HG03039 (cell line): ENCODE measurements around the gene TANC1.

Source experiments
- ATAC-seq: cut with Tn5 transposase; IDR thresholded peaks from one replicate; pipeline ENCODE4 v1.9.1; 2021; ENCODE audit warnings: mild to moderate bottlenecking, moderate library complexity; ENCODE audit not compliant: unreplicated experiment

Gene TANC1

DNA sequence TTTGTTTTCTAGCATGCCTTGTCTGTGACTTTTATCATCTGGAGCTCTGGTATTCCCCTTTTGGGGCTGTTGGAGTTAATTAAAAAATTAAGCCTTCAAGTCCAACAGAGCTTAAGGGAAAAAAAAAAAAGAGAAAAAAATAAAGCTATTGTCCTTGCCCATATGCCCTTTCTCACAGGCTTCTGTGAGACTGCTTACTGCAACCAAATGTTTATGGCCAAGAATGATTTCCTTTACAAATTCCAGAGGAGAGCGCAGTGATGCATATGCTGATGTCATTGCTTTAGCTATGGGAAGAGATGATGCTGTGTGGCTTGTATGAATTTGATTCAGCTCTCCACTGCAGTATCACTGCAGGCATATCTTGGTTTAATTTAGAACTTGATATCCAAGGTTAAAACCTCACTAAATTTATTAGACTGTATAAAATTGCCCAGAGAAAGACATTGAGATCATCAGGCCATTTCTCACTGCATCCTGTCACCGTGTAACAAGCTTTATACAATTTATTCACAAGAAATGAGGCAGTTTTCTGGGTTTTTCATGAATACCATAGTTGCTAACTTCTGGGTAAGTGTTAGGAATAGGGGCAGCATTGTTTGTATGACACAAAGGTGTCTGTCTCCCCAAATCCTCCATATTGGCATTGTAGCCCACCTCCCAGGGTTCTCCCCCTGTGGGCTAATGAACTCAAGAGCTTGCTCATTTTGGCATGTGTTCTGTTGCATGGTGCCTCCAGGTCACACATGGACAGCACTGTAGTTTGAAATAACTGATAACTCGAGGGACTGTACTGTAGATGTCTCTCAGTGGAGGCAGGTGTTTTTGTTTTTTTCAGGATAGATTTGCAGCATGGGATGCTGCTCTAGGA, 85.0 kb downstream of the TANC1 start:
- ATAC-seq = no peak

DNA sequence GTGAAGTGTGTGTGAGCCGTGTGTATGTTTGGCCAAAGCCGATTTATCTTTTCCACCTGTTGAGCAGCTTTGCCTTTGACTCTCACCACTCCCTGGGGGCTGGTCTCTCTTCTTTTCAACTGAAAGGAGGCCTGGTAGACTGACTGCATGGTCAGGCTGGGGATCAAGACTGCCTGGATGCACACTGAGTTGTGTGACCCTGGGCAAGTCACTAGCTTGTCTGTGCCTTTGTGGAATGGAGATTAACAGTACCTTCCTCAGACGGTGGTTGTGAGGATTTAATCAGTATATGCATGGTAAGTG, 85.5 kb downstream of the TANC1 start:
- ATAC-seq = no peak

DNA sequence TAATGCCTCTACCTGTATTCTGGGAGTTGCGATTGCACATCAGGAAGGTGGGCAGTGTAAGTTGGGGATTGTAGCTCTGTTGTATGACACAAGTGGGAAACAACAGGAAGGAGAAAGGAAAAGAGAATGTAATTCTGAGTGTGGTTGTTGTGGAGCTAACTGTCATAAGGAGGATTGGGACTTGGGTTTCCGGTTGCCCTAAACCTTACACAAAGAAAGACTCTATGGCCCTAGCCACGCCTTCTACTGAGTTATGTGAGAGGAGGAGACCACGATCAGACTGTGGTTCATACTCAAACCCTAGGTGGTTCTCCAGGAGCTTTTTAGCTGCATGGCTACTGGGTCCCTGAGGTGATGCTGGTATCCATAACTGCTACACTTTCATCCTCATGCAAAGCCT, 86.5 kb downstream of the TANC1 start:
- no peak for ATAC-seq

DNA sequence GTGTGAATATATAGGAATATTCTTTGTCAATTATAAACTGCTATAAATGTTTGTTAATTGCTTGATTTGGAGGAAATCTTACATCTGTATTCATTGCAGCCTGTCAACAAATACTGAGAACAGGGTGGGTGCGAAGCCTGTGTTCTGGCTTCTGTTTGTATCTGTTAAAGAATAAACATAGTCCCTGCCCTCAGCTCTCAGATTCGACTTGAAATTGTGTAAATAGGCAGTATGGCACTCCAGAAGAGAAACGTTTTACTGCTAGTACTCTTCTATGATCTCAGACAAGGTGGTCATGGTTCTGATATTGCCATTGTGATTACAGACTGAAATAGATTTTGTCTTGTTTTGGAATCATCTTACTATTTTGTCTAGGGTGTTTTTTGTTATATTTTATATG, 92.1 kb downstream of the TANC1 start:
- no peak for ATAC-seq

DNA sequence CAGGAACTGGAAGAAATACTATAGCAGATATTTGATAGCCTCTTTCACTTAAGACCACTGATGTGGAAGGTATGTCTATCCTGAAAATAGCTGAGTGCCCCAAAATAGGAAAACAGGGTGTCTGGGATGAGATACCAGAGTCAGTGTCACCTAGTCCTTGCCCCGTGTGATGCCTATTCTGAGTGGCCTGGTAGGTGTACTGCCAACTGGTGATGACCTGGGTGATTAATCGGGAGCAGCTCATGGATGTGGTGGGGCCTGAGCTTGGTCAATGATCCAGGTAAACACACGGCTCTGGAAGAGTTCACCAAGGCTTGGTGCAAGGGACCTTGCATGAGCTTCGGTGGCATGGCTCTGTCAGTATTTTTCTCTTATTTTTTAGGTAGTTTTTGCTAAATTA, 95.2 kb downstream of the TANC1 start:
- no peak for ATAC-seq

DNA sequence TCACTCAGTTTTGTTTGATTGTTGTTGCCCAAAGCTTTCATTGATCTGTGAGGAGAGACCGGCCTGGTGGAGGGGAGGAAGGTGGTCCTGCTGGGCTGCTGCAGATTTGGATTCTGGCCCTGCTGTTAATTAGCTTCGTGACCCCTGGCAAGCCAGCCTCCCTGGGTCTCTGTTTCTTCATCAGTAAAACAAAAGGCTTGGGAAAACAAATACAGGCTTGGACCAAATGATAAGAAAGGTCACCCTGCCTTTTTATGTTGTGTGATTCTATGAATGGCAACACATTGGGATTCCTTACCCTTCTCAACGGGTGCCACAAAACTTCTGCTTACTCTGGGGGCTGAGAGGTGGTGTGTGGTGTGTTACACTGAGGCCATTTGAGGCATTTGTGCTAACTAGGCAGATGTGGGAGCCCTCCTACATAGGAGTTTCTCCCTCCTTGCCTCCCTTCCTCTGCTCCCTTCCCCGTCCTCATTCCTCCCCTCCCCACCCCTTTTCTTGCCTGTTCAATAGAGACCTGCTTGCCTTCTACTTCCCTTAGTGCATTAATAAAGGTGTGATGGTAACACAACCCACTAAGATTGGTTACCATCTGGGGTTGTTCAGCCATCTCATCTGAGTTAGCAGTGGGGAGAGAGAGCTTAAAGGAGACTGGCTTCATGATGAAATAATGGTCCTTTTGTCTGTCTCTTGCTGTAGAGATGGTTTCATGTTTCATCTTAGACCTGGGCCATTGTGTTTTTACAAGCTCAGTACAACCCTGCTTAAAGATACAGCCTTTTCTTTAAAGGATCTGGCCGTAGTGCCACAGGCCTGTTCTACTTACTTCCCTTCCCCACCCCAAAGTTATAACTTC, 96.2 kb downstream of the TANC1 start:
- ATAC-seq = no peak

DNA sequence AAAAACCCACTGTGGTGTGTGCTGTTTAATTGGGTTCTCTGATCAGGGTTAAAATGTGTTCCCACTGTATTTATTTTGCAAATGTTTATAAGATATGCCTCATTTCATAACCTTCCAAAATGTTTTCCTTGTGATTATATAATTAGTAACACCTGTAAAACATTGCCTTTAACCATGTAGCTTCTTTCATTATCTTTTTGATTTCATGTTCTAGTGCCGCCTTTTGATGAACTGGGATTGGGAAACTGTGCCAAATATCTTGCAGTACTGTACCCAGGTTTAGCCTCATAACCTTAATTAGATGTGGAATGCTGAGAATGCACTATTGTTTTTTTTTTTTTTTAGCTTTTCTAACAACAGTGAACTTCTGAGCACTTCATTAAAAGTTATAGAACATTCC, 96.9 kb downstream of the TANC1 start:
- ATAC-seq = no peak

DNA sequence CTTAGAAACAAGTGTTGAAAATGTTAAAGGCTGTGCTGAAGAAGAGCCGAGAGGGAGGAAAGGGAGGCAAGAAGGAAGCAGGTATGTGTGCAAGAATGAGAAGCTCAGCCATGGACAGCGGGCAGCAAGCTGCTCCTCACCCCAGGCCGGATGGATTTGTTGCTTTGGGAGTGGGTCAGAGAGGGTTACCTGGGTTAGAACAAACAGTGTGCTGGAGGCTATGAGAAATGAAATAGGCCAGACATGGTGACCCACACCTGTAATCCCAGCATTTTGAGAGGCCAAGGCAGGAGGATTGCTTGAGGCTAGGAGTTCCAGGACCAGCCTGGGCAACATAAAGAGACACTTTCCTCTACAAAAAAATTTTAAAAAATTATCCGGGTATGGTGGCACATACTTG, 97.5 kb downstream of the TANC1 start:
- ATAC-seq = no peak

DNA sequence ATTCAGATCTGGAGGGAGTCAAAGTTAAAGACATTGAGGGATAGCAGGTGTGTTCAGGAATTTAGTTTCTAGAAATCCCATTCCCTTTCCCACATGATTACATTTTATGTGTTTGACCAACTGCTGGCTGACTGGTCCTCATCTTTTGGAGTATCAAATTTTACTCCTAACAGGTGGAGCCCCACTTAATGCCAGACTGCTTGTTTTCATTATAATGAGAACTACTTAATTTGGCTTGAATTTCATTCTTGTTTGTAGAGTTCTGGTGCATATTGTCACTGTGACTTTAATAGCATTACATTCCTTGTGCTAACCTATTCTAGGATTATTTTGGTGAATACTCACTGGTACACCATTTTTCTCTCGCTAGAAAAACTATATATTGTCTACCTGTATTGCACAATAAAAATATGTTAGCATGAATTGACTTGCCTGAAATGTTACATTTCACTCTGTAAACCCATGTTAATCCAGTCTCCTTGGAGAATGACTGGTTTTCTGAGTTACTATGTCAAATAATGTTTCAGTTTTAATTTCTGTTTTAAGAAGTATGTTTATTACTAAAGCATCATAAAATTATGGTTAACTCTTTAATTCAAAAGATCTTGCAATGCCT, 98.2 kb downstream of the TANC1 start:
- no peak for ATAC-seq

DNA sequence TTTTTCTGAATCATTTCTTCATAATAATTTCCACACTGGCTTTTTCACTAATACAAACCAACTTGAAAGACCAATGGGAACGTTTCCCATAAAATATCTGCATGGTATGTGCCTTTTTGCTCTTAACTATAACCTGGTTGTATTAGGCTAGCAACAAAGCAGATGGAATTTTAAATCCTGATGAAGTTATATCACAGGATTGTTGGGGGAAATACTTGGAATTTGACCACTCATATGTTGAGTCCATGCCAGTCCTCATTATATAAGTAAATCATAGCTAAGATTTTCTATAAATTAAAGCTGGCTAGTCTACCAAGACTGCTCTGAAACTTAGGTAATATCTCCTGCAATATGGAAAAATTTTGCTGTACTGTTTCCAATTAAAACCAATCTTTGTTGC, 99.5 kb downstream of the TANC1 start:
- no peak for ATAC-seq

DNA sequence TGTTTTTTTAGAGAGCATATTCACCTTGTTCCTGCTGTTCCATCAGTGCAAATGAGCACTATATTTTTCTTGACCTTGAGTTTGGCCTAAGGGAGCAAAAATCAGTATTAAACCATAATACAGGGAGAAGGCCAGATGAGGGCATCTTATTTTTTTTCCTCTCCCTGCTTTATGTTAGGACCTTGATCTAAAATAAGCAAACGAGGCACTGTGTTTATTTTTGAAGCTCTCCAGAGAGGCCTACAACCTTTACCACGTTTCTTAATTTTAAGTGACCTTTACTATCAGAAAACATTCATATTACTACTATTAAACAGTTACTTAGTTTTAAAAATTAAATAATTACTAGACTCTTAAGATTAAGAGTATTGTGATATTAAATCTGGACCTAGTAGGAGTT, 100.8 kb downstream of the TANC1 start:
- ATAC-seq = no peak

DNA sequence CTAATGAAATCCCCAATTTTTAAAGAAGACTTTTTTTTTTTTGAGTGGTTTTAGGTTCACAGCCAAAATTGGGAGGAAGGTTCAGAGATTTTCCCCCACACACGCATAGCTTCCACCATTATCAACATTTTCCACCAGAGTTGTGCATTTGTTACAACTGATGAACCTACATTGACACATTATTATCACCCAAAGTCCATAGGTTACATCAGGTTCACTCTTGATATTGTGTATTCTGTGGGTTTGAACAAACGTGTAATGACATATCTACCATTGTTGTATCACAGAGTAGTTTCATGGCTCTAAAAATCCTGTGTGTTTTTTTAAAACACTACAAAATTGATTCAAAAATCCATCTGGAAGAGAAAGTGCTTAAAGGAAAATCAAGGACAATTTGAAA, 101.8 kb downstream of the TANC1 start:
- ATAC-seq = no peak

DNA sequence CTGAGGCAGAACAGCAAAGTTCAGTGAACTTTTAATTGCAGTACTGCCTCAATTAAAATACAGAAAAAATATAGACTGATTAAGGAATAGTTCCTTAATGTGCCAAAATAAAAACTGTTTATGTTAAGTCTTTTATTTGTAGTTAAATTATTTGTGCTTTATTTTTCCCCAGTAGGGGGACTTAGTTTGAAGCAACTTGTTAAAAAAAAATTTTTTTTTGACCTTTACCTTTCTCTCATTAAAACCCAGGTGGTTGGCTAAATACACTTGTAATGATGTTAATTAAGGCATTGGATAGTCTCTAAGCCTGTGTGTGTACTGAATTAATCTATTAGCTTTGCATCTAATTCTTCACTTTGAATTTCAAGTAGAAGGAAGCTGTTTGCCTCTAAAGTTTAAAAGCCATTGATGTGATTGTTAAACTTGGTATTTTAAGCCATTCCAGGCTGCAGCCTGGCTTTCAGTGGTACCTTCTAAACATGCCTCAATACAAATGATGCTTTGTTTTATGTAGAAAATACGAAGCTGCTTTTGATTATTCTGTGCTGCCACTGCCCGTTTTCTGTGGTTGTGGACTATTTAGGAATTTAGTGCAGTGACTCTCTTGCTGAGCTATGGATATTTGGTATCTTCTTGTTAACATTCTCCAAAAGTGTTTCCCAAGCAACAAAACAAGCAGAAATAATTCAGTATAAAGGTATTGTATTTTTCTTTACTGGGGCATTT, 102.9 kb downstream of the TANC1 start:
- no peak for ATAC-seq

DNA sequence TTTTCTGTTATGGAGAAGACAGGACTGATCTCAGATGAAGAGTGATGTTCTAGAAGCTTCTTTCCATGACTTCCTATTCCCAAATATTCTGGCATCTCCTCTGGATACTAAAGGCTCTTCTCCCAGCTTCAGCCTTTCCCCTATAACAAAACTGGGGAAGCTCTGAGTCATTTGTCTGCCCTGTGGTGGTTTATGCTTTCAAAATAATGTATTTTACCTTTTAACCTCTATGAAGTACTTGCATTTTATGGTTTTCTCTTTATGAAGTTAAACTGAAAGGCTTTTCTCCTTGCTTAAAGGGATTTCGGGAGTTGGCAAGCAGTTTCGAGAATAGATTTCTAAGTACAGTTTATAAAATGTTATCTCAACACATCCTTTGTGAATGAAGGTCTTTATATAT, 104.4 kb downstream of the TANC1 start:
- ATAC-seq = no peak

DNA sequence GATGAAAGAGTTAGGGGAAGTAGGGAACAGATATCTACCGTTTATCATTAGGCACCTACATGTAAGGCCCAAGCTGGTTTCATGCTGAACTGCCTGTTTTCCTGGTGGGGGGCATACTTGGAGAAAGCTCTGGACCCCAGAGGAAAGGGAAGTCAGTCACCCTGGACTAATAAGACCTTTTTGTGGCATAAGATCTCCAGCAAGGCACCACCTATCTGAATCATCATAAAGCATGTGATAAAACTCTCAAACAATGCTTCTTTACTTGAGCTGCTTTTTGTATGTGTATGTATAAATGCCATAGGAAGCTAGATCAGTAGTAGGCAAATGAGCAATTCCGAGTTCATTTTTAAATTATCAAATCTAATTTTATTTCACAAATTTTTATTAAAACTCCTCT, 104.8 kb downstream of the TANC1 start:
- ATAC-seq = no peak

DNA sequence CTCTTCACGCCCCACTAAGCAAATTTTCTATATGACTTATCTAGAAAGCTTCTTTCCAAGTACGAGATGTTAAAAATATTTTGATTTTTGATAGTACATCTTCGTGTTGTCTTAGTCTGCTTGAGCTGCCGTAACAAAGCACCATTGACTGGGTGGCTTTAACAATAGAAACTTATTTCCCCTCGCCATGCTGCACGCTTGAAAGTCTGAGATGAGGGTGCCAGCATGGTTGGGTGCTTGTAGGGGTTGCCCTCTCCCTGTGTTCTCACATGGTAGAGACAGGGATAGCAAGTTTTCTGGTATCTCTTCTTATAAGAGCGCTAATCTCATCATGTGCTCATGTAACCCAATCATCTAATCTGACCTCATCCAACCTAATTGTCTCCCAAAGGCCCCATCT, 106.2 kb downstream of the TANC1 start:
- ATAC-seq = no peak

DNA sequence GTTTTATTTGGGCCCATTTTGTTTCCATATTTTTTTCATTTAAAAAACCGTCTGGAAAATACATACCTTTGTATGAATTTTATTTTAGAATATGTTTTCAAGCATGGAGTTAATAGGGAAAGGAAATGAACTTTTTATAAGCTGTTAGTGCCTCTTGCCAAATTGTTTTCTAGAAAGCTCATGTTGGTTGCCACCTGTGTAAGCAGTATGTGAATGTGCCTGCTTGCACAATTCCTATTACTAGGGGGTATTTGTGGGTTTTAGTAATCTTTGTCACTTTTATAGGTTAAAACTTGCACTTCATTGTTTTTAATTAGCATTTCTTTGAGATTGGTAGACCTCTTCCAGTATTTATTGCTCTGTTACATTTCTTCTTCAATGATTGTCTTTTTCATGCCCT, 107.3 kb downstream of the TANC1 start:
- ATAC-seq = no peak

DNA sequence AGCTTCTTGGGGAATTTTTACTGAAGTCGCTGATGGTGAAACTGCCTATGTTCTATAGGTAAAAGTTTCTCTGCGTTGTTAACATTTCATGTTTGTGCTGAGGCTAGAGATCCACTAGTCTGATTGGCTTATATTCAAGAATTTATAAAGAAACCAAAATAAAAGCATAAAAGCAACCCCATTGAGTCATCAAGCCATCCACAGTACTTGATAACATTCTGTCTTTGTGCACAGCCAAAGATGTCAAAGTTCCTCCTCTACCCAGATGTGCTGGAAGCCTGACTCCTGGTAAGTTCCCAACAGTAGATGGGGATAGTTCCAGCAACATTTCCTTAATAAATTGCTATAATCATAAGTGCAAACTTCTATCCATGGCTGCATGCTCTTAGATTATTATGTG, 107.8 kb downstream of the TANC1 start:
- ATAC-seq = no peak

DNA sequence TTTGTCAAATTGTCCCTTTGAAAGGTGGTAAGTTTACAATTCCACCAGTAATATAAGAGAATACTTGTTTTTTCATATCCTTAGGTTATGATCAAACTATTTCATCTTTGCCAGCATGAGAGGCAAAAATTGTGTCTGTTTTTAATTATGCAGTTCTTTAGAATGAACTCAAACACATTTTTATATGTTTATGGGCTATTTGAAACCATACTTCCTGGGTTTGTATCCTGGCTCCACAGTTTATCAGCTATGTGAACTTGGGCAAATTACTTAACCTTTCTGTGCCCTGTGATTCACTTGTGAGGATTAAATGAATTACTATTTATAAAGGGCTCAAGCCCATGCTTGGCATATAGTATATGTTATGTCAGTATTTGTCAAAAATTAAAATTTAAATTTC, 109.4 kb downstream of the TANC1 start:
- no peak for ATAC-seq

DNA sequence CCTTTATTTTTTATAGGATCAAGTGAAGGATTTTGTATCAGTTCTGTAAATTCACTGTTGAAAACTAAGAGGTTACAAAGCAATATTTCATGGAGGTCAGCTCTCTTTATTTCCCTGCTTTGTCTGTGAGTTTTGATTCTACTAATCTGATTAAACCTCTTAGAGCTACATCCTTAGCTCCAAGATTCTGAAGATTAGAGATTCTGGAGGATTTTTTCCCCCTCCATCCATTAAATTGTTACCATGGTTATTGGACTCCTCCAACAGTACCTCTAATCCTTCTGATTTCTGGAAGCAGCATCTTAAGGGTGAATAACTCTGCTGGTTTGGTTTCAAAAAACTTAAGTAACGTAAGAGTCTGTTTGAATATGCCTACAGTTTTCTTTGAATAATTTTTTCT, 110.0 kb downstream of the TANC1 start:
- no peak for ATAC-seq

DNA sequence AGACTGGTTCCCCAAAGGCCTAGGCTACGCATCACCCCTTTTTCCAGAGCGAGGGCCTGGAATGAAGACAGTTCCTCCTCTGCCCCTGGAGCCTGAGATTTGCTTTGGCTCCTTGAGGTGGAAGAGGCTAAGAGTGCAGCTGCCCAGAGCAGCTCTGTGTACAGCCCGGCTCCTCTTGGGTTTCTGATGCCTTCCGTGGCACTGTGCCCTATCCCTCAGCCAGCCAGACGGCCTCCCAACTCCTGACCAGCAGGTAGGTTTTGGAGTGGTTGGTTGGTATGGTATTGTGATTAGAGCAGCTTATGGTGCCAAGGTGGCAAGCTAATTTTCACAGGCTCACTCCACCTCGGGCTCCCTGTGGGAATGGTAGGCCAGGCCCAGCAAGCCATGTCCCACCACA, 112.2 kb downstream of the TANC1 start:
- ATAC-seq = no peak
